GM18502 (cell line): Measurements from ENCODE around the gene VPREB3.

Experiments used
- ATAC-seq: cut with Tn5 transposase; IDR thresholded peaks from one replicate; pipeline ENCODE4 v1.9.1; 2021; ENCODE audit warnings: mild to moderate bottlenecking; ENCODE audit not compliant: unreplicated experiment, poor library complexity

The VPREB3 gene

GRCh38 chr22:23705358-23705757 is 48.9 kb downstream of the VPREB3 start:
- ATAC-seq: no peak

GRCh38 chr22:23704829-23705228 is 49.4 kb downstream of the VPREB3 start:
- no peak for ATAC-seq

- ATAC-seq: no peak
Observed at GRCh38 chr22:23704062-23704461, 50.2 kb downstream of the VPREB3 start.
